GM12891 (cell line): Measurements from ENCODE around the gene TCERG1L.

Experiments used
- DNase-seq: peaks from one replicate; pipeline ENCODE4 v3.0.0; 2011; ENCODE audit warnings: low spot score; ENCODE audit not compliant: insufficient read length
- FAIRE-seq: peaks from 2 replicates; lab custom pipeline; 2011; peaks lifted over from hg19 to GRCh38; lab: Jason Lieb, UNC
- PAX5 ChIP-seq: IDR thresholded peaks from 2 replicates; pipeline ENCODE4 v1.6.1; 2011; ENCODE audit warnings: low read length, moderate library complexity, mild to moderate bottlenecking; ENCODE audit not compliant: insufficient read depth, severe bottlenecking
- POLR2A ChIP-seq: IDR thresholded peaks from 2 replicates; pipeline ENCODE4 v1.6.1; 2011; ENCODE audit warnings: low read depth, low read length, control low read depth
- POLR2AphosphoS5 ChIP-seq: IDR thresholded peaks from 2 replicates; pipeline ENCODE4 v1.6.1; 2011; ENCODE audit warnings: low read depth, low read length, control low read depth
- POU2F2 ChIP-seq: IDR thresholded peaks from 2 replicates; pipeline ENCODE4 v1.6.1; 2011; ENCODE audit warnings: low read depth, mild to moderate bottlenecking, control low read depth, low read length, moderate library complexity
- SPI1 ChIP-seq: IDR thresholded peaks from 2 replicates; pipeline ENCODE4 v1.6.1; 2011; ENCODE audit warnings: low read depth, low read length, control low read depth
- TAF1 ChIP-seq: IDR thresholded peaks from 2 replicates; pipeline ENCODE4 v1.6.1; 2011; ENCODE audit warnings: low read depth, low read length, control low read depth

Gene TCERG1L

DNA sequence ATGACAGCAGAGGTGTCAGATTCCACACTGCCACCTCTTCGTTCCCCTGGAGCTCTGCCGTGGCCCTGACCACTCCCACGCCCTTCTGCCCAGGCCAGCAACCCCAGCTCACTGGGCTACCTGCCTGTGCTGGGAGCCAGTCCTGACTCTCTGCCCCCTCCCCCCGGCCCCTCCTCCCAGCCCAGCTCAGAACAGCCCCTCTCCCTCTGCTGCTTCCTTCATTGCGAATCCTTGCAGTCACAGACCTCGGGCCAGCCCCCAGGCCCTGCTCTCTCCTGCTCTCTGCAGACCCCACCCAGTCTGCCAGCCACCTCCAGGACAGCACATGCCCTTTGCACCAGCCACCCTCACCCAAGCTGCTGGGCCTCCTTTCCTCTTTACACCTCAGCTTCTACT is 60.4 kb downstream of the TCERG1L start:
- no peak for FAIRE-seq
- DNase-seq, result no peak
- TF ChIP-seq POLR2AphosphoS5 (no peak), PAX5 (no peak), TAF1 (no peak), POU2F2 (no peak), POLR2A (no peak)

DNA sequence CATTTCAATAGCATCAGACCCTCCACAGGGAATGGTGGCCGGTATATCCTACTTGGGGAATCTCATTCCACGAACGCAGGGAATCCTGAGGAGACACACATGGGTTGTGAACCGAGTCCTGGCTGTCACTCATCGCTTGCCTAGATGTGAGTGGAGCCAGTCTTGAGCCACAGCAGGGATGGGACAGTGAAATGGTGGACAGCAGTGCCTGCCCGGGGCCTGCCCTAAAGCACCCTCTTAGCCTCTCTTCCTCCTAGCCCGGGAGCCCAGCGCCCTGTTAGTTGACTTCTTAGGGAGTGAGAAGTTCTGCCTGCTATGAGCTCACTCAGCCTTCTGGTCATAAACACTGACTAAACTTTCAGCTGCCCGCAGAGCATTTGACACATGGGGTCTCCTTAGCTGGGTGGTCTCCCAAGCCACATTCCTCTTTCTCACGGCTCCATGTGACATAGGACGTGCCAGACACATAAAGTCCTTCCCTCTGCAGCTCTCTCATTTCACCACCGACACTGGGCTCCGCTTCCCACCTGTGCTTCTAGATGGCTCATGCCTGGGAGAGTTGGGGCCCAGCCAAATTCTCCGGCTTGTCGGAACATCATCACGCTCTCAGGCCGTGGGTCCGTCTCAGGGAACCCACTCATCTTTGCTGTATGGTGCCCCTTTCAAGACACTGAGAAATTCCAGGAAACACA is 60.9 kb downstream of the TCERG1L start:
- FAIRE-seq, result no peak
- TF ChIP-seq TAF1 (no peak), SPI1 (no peak), POLR2A (no peak), POU2F2 (no peak), POLR2AphosphoS5 (no peak), PAX5 (no peak)

DNA sequence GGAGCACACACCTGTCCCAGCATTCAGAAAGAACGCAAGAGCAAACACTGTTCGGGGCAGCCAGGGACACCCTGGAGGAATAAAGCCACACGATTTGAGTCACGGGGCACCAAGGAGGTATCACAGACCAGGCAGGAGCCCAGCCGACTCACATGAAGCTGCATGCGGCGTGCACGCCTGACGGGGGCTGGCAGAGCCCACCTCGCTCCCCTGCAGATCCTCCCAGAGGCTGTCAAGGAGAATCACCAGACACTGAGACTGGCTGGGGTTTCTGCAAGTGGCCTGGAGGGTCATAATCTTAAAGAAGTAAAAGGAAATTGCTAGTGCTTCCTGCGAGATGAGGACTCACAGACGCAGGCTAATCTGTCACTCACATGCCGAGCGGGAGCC is 61.6 kb downstream of the TCERG1L start:
- DNase-seq (no peak), FAIRE-seq (no peak)
- TF ChIP-seq POLR2AphosphoS5 (no peak), PAX5 (no peak), SPI1 (no peak), POLR2A (no peak), TAF1 (no peak), POU2F2 (no peak)

More for the DNA sequence above, 60.9 kb downstream of the TCERG1L start:
- no peak for DNase-seq

DNA sequence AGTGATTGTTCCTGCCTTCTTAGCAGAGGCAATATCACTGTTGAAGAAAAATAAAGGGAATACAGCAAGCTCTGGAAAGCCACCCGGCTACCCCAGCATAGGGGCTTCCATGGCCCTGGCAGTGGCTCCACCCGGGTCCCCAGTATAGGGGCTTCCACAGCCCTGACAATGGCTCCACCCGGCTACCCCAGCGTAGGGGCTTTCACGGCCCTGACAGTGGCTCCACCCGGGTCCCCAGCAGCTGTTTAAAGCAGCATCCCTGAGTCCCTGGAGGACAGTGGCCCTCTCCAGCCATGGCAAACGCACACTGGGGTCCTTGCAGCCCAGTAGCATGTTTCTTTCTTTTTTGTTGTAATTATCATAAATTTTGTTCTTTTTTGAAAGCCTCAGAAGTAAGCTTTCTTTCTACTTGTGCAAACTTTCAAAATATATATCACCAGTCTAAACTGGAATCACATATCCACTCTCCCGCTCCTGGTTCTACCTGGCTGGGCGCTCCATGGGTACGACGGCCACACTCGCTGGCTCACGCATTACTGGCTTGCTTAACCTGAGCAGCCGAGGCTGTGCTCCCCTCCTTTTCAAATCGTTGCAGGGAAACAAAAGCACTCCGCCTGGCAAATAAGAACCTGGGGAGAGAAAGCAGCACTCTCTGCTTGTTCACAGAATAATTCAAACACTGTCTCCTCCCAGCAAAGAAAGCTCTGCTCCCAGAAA is 62.1 kb downstream of the TCERG1L start:
- DNase-seq (no peak), FAIRE-seq (no peak)
- no peak for TF ChIP-seq PAX5
- TF ChIP-seq SPI1, result no peak

DNA sequence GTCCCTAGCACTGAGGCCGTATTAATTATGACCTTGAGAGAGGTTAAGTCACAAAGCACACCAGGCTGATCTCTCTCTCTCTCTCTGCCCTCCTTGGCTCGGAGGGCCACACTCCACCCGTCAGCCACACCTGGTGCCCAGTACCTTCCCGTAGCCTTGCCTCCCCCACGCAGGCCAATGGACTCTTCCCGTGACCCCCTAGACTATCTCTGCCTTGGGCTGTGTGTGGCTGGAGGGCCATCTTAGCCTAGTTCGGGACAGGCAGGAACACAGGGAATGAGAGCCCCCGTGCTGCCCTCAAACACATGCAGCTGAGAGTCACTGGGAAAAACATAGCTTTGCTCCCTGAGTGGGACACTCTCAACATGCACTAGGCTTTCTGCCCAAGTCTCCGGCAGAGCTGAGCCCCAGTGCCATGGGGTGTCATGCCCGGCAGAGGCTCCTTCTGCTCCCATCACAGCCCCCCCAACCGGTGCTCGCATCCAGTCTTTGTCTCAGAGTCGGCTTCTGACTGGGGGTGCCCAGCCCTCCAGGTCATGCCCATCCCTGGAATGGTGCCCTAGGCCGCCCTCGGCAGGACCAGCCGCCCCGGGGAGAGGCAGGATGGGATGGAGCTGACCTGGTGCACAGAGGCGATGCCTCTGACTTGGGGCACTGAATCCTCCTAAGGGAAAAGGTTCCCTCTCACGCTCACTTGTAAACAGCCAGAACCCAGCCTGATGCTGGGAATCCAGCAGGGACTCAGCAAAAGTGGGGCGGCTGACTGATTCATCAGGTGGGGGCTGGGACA is 63.0 kb downstream of the TCERG1L start:
- no peak for FAIRE-seq
- TF ChIP-seq TAF1, result no peak
- no peak for DNase-seq

DNA sequence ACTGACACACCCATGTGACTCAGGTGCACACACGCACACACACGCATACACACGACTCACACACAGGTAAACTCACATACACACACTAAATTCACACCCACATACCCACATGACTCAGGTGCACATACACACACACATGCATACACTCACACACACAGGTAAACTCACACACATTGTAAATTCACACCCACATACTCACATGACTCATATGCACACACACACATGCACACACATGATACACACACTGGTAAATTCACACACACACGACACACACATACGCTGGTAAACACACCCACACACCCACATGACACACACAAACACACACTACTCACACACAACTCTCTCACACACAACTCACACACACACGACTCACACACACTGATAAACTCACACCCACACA is 63.6 kb downstream of the TCERG1L start:
- FAIRE-seq, result no peak

DNA sequence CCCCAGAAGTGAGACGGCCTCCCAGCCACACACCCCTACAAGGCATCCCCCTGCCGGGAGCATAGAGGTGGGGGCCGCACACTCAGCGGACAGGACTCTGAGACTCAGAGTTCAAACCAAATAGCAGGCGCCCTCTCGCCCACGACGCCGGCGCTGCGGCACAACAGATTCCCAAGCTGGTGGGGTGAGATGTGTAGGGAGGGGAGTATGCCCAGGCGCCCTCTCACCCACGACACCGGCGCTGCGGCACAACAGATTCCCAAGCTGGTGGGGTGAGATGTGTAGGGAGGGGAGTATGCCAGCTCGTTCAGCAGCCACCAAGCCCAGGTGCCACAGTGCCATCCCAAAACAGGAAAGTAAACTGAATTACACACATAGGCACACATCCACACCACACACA is 64.7 kb downstream of the TCERG1L start:
- TF ChIP-seq POLR2A (no peak), POU2F2 (no peak), TAF1 (no peak), POLR2AphosphoS5 (no peak), PAX5 (no peak), SPI1 (no peak)
- FAIRE-seq, result no peak

More for the DNA sequence above, 63.6 kb downstream of the TCERG1L start:
- no peak for DNase-seq
- TF ChIP-seq POLR2AphosphoS5 (no peak), SPI1 (no peak), PAX5 (no peak), TAF1 (no peak)

DNA sequence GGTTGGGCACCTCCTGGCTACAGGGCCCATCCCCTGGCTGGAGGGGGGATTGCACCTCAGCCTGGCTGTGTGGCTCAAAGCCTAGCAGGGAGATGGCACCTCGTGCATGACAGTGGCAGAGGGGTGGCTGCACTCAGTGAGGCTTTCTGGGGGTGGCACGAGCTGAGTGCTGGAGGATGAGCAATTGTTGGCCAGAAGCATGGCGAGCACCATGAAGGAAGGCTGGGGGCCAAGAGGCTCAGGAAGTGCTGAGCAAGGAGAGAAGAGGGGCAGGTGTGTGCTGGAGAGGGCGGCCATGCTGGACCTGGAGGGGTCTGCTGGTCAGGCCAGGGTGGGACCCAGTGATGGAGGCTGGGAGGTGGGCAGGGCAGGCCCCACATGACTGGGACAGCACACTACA is 65.4 kb downstream of the TCERG1L start:
- TF ChIP-seq POLR2AphosphoS5 (no peak), POLR2A (no peak), TAF1 (no peak), POU2F2 (no peak), PAX5 (no peak), SPI1 (no peak)
- DNase-seq (no peak), FAIRE-seq (no peak)

More for the DNA sequence above, 64.7 kb downstream of the TCERG1L start:
- DNase-seq, result no peak

DNA sequence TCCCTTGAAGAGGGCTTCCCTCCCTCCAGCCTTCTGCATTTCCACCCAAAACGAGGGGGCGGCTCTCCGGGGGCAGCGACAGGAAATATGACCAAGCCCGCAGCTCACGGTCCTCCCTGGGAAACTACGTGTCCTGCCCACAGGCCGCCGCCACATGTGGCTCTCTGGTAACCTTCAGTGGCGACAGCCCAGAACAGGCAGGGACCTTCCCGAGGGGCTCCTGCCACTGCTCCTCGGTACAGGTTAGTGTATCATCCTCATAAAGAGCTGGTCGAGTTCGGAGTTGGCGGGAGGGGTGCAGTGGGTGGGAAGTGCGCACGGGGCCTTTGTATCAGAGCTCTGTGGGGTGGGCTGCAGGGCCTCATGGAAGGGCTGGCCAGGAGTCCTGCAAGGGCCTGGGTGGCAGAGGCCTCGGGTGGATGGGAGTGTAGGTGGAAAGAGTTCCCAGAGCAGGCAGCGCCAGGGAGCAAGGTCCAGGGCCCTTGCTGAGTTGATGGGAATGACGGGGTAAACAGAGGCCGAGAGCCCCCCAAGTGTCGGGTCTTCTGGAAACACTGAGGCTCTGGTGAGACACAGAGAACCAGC is 66.0 kb downstream of the TCERG1L start:
- no peak for DNase-seq
- FAIRE-seq, result no peak
- no peak for TF ChIP-seq SPI1
- no peak for TF ChIP-seq TAF1

DNA sequence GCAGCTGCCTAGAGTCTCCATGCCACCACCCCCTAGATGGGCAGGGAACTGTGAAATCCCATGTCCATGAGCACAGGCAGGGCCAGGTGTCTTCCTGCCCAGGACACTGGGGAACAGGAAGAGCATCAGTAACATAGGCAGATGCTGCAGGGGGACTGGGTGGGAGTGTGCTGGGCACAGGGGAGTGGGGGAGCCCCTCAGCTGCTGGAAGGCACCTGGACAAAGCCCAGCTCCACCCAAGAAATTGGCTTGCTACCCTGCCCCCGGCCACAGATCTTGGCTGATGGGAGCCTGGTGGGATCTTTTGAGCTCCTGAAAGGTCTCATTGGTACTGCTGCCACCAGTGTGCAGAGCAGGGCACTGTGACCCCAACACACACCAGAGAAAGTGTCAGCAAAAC is 66.7 kb downstream of the TCERG1L start:
- no peak for FAIRE-seq
- no peak for TF ChIP-seq SPI1
- no peak for TF ChIP-seq POLR2A
- no peak for TF ChIP-seq PAX5
- TF ChIP-seq POU2F2, result no peak
- no peak for TF ChIP-seq TAF1
- TF ChIP-seq POLR2AphosphoS5, result no peak
- no peak for DNase-seq
